GM13977 (cell line): ENCODE data around the gene RNH1.
A peak's percentile ranks its signal among the peaks of the same experiment; 100 is the strongest.

Source experiments
- DNase-seq: peaks from one replicate; pipeline ENCODE4 v3.0.0; 2012; ENCODE audit warnings: low spot score
- in situ Hi-C: fragments of 300-500 bp; cut with MboI; formaldehyde crosslinking; loops from one replicate; pipeline ENCODE4 v1.12.0; 2022; ENCODE audit warnings: low sequenced_read_pairs, low pct_unique_long_range_greater_than_20kb, mixed read lengths, inconsistent platforms; ENCODE audit not compliant: unreplicated experiment
- TF ChIP-seq, protein P1 (sequence below): IDR thresholded peaks from 2 replicates; pipeline ENCODE4 v1.5.1; 2012; ENCODE audit warnings: mild to moderate bottlenecking, control low read depth; ENCODE audit not compliant: insufficient read depth; ENCODE audit errors: extremely low read depth, missing control alignments

Gene RNH1

DNA sequence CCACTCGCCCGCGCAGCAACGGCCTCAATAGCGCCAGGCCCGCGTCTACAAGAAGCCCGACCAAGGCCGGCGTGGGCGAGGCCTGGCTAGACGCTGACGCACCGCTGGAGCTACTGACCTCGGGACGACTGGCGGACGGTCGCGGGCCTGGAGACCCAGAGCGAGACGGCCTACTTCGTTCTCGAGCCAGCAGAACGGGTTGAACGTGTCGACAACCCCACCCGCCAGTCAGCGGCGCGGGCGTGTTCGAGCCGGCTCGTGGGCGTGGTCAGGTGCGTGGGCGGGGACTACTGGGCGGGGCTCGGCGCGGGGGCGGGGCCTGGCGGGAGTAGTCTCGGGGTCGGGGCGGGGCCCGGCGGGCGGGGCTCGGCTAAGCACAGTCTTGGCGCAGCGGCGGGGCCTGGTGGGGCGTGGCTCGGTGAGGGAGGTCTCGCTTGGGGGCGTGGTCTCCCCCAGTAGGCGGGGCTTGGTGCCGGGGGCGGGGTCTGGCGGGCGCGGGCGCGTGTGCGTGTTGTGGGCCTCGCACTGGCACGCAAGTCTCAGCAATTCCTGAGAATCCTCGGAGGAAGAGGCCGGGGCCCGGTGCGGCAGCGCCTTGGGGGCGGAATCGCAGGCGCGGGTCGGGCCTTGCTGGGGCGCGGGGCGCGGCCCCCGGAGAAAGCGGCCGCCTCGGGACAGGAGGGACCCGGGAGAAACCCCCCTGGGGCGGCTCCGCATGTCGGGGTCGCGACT, at the start of gene RNH1:
Gene RNH1 (minus strand): TSS at position 248 of the 732 bp plus-strand sequence. CDS start 5,080 bp downstream, outside the sequence.
- peak; percentile 100 for DNase-seq
- in situ Hi-C loops: no loop called here
- TF ChIP-seq, protein P1, sequence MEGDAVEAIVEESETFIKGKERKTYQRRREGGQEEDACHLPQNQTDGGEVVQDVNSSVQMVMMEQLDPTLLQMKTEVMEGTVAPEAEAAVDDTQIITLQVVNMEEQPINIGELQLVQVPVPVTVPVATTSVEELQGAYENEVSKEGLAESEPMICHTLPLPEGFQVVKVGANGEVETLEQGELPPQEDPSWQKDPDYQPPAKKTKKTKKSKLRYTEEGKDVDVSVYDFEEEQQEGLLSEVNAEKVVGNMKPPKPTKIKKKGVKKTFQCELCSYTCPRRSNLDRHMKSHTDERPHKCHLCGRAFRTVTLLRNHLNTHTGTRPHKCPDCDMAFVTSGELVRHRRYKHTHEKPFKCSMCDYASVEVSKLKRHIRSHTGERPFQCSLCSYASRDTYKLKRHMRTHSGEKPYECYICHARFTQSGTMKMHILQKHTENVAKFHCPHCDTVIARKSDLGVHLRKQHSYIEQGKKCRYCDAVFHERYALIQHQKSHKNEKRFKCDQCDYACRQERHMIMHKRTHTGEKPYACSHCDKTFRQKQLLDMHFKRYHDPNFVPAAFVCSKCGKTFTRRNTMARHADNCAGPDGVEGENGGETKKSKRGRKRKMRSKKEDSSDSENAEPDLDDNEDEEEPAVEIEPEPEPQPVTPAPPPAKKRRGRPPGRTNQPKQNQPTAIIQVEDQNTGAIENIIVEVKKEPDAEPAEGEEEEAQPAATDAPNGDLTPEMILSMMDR: no peak

DNA sequence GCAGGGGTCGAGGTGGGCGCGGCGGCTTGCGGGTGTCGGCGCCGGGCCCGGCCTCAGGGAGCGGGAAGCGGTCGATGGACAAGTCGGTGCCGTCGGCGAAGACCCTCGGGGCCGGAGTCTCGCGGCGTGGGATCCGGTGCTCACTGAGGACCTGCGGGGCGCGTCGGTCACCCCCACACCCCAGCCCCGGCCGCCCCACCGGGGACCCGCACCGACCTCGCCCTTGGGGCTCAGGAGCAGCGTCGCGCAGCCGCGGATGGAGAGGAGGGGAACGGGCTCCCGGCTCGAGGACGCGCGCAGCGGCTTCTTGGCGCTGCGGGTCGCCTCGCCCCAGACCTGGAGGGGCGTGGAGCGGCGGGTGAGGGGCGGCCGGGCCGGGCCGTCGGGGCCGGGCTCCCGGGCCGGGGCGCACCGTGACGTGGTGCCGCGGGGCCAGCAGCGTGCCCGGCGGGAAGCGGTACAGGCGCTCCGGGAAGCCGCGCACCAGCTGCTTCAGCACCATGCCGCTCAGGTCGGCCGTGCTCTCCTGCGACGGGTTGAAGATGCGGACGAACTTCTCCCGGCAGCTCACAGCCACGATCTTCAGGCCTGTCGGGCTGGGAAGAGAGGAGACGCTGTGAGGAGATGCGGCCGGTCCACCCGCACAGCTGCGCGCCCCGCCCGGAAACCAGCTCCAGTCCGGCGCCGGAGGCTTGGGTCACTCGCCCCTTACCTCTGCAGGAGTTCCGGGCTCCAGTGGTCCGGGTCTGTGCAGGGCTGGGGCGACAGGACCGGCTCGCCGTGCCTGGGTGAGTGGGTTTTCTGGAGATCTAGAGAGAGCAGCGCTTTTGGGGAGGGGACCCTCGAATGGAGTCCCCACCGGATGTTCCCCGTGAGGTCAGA, 49.0 kb upstream of the RNH1 start:
- TF ChIP-seq, protein P1: no peak
- in situ Hi-C loops: loop anchor here (10.0 kb wide), 1 partner anchor 159 kb away; no protein-coding TSS in a partner anchor
- DNase-seq: no peak

DNA sequence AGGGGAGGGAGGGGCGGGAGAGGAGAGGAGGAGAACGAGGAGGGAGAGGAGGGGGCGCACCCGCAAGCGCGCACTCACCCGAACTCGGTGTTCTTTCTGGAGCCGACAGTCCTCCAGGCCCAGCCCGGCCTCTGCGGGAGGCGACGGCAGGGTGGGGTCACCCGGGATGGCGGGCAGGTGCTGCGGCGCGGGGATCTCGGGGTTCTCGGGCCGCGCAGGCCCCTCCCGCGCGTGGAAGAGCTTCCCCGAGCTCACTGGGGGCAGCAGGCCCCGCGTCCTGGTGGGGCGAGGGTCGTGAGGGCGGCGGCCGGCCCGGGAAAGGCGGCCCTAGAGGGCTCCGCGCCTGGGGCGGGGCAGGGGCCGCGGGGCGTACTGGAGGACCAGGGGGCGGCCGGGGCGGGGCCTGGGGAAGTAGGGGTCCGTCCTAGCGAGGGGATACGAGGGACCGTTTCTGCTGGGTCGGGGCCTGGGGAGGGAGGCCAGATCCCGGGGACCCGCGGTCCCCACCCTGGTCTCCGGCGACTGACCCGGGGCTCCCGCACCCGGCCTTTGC, 48.3 kb upstream of the RNH1 start:
- in situ Hi-C loops: loop anchor here (10.0 kb wide), 1 partner anchor 159 kb away; no protein-coding TSS in a partner anchor
- TF ChIP-seq, protein P1: no peak
- no peak for DNase-seq

DNA sequence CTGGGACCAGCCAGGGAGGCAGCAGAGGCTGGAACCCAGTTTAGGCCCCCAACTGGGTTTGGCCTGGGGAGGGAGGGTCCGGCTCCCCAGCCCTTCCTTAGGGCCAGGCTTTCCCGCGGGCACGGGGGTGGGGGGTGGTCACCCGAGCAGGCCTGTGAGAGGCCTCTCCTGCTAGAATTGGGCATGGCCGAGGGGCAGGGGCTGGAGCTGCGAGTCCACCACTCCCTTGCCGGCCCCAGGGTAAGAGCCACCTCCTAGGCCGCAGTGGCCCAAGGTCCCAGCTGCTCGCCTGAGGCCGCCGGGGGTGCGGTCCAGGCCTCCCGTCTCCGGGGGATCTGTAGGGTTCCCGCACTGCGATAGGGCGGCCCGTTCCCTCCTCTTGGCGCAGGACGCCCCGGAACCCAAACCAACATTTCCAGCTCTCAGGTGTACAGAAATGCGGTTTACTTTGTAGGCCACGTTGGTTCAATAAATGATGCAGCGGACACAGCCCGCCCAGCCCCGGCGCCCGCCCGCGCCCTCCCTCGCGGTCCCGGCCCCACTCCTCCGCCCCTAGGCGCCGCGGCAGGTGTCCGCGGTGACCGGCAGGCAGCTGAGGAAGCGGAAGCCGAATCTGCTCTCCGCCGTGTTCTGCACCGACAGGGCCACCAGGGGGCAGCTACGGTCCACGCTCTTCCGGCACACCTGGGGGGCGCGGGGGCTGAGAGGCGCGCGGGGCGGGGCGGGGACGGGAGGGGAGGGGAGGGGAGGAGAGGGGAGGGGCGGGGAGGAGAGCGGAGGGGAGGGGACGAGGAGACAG, 47.6 kb upstream of the RNH1 start:
- TF ChIP-seq, protein P1: peak; percentile 94
- peak; percentile 94 for DNase-seq
- in situ Hi-C loops: loop anchor here (10.0 kb wide), 1 partner anchor 160 kb away; no protein-coding TSS in a partner anchor

DNA sequence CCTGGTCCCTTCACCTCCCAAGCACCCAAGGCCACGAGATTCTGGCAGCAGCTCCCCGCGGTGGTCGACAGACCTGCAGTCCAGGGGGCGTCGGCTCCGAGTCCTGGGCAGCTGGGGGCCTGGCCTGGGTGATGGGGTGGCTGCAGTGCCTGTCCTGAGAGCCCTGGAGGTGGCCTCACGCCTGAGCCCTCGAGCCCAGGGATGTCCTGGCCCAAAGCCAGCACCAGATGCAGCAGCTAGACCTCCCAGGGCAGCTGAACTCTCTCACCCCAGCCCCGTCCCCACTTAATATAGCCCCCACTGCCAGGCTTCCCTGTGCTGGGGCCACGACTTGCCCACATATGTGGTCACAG, 46.9 kb upstream of the RNH1 start:
- TF ChIP-seq, protein P1: no peak
- no peak for DNase-seq
- in situ Hi-C loops: loop anchor here (10.0 kb wide), 1 partner anchor 161 kb away; no protein-coding TSS in a partner anchor
